ENCODE data around the gene PAX5.

Gene PAX5

DNA sequence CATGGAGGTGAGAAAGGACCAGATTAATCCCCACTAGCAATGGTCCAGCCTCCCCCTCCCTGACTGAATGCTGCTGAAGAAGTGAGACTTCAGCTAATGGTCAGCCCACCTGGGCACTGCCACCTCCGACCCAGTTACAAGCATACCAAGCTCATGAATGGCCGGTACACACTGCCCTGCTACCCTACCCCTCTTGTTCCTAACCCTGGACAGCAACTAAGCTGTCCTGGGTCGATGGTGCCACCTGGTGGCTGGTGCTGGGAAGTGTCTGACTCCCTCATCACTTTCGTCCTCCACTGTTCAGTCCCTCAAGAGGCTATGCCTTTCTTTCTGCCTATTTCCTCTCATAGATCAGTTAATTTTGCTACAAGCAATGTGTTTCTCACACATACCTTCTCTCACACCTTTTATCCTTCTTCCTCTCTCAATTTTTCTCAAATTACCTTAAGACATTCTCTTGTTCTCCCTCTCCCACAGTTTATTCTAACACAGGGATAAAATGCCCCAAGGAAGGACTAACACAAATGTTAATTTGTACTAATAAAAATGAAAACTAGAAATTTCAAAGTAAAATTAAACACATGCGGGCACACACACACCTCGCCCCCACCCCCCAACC, 42.4 kb downstream of the PAX5 start:
- DNase-seq (ENCODE audit: insufficient read length, low spot score) (no peak), FAIRE-seq (peak; percentile 79)

- DNase-seq (ENCODE audit: insufficient read length, low spot score) (no peak), FAIRE-seq (peak; percentile 87)
Observed at GRCh38 chr9:36988848-36989247, 45.2 kb downstream of the PAX5 start.

- FAIRE-seq (peak; percentile 87), DNase-seq (ENCODE audit: insufficient read length, low spot score) (peak; percentile 68)
Observed at GRCh38 chr9:36987891-36988290, 46.2 kb downstream of the PAX5 start.

DNA sequence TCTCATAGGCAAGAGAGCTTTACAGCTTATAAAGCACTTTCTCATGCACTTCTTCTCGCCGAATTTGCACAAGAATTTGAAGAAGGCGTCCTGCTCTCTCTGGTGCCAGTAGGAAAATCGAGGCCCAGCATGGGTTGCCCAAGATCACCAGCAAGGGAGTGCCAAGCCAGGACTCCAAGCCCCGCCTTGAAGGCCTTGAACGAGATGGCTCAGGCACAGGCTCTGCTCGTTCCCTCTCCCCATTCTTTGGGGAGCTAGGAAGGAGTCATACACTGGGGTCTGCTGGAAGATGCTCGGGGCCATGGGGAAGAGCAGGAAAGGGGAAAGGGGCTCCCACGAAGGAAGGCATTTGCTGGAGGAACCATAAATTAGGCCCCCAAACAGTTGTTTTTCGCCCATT, 46.7 kb downstream of the PAX5 start:
- FAIRE-seq (no peak), DNase-seq (ENCODE audit: insufficient read length, low spot score) (no peak)

DNA sequence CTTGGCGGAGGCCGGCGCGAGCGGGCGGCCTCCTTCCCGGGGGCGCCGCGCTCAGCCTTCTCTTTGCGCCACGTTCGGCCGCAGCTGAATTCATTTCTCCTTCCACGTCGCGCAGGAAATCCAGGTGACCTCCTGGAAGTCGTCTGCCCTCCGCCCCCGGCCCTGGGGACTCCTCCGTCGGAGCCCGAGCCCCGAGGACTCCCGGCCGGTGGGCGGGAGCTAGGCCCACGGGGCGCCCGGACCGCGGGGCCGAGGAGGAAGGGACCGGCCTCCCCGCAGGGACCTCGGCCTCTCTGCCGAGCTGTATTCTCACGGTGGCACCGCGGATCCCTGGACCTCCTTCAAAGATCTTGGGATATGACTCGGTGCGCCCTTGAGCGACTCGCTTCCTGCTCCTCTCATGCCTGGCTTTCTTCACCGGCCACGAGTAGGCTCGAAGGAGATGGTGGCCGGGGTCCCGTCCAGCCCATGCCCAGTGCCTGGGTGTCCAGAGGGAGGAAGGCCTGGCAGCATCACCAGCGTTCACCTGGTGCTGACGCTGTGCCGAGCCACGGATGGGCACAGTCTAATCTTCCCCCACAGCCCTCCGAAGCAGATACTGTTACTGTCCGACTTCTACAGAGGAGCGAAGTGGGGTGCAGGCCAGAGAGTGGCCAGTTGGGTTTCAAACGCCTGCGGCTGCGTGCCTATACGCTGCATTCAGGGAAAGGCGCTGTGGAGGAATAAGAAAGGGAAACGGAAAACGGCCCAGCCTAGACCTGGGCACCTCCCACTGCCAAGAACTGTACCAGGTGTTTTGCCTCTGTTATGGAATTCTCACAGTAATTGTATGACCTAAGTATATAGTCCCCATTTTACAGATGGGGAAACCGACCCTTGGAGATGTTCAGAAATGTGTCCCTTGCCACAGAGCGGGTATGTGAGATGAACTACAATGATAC, 47.3 kb downstream of the PAX5 start:
- DNase-seq (ENCODE audit: insufficient read length, low spot score) (no peak), FAIRE-seq (peak; percentile 87)

GRCh38 chr9:36985769-36986467, 48.1 kb downstream of the PAX5 start:
- no peak for DNase-seq (ENCODE audit: insufficient read length, low spot score)
- no peak for FAIRE-seq

GRCh38 chr9:36985061-36985768, 48.9 kb downstream of the PAX5 start:
- FAIRE-seq = peak; percentile 69
- no peak for DNase-seq (ENCODE audit: insufficient read length, low spot score)

- FAIRE-seq = peak; percentile 54
- no peak for DNase-seq (ENCODE audit: insufficient read length, low spot score)
Observed at GRCh38 chr9:36980148-36980974, 53.7 kb downstream of the PAX5 start.

DNA sequence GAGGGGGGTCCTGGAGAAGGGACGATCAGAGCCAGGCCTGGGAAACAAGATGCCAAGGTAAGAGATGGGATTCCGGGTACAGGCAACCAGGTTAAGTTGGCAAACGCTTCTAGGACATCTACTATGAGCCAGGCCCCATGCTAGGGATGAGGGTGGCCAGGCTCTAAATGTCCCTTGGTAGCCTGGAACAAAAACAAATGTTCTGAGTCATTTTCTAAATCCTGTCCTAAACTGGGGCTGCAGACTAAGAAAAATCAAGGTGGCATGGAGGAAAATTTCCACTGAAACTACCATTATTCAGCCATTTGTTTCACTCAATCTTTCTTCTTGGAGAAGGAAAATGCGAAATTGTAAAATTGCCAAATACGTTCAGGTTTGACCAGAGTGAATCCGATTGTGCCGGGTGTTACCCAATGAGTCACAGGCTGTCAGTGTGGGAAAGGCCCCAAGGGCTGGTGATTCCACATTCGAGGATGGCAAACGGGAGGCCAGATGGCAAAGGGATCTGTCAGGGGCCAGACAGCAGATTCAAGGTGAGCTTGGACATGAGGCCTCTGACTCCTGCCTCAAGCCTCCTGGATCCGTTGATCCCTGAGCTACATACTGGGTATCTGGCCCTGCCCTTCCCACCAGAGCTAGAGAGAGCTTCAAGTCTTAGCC, 57.6 kb downstream of the PAX5 start:
- DNase-seq (ENCODE audit: insufficient read length, low spot score) (no peak), FAIRE-seq (no peak)

DNA sequence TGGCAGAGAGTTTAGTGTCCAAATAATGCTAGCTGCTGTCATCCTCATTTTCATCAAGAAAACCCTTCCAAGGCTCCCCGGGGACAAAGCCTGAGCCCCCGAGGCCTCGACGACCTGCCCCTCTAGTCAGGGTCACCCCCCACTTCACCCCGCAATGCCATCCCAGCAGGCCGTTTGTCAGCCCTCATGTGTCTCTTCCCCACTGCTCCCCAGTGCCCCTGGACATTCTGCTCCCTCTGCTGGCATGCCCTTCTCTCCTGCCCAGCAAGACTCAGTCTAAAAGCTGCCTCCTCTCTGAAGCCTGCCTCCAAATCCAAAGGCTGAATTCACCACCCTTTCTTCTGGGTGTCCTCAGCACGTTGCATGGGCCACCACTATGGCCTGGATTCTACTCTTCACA, 59.3 kb downstream of the PAX5 start:
- FAIRE-seq (no peak), DNase-seq (ENCODE audit: insufficient read length, low spot score) (no peak)

DNA sequence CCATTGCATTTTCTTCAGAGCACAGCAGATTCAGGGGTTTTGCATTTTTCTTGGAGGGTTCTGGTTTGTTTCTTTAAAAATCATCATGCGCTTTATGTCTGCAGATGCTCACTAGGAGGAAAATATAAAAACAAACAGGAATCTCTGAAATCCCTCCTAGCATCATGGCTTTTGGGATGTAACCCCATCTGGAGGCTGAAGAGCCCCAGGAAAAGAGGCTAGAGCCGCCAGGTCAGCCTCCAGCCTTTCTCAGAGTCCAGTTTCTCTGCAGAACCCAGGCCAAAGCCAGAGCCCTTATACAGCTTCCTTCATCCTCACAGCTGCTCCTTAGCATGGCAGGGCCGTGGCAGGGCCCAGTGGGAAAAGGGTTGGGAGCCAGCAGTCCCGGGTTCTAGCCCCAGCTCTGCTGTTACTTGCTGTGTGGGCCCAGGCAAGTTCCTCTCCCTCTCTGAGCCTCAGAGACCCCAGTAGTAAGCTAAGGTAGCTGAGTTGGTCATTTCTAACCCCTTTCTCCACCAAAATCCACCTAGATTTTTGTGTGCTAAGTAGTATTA, 62.1 kb downstream of the PAX5 start:
- no peak for DNase-seq (ENCODE audit: insufficient read length, low spot score)
- no peak for FAIRE-seq

GRCh38 chr9:36970007-36970888, 63.8 kb downstream of the PAX5 start:
- no peak for DNase-seq (ENCODE audit: insufficient read length, low spot score)
- no peak for FAIRE-seq

GRCh38 chr9:36969216-36969771, 64.8 kb downstream of the PAX5 start:
- DNase-seq (ENCODE audit: insufficient read length, low spot score) (no peak), FAIRE-seq (no peak)

GRCh38 chr9:36968574-36969215, 65.4 kb downstream of the PAX5 start:
- no peak for FAIRE-seq
- DNase-seq (ENCODE audit: insufficient read length, low spot score) = no peak

DNA sequence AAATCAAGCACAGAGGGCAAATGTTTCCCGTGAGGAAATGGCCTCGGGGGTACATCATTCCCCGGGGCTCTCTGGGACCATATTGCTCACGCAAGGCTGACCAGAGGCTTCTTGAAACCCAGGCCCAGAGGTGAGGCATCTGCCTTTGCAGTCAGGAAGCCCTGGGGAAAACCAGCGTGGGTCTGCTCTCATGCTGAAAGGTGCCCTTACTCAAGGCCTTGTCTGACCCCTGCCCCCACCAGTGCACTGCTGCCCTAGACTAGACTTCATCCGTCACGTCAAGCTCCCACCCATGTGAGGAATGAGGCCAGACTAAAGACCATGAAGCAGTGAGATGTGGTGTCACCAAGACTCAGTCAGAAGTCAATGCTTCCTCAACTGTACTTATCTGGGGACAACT, 66.1 kb downstream of the PAX5 start:
- DNase-seq (ENCODE audit: insufficient read length, low spot score) (no peak), FAIRE-seq (peak; percentile 31)

- peak; percentile 39 for FAIRE-seq
- DNase-seq (ENCODE audit: insufficient read length, low spot score) = no peak
Observed at GRCh38 chr9:36966371-36967097, 67.5 kb downstream of the PAX5 start.

DNA sequence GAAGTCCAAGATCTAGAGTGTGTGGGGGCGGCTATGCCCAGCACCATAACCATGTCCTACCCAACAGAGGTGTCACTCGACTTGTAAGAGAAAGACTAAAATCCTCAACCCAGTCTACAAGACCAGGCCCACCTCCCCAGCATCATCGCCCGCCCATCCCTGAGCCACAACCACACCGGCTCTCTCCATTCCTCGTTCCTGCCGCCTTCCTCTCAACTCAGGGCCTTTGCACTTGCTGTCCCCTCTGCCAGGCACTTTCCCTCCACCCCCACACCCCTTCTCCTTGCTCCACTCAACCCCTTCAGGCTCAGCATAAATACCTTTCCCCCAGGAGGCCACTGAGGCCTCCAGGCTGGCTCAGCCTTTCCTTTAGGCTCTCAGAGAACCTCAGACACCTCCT, 69.3 kb downstream of the PAX5 start:
- DNase-seq (ENCODE audit: insufficient read length, low spot score) = no peak
- no peak for FAIRE-seq

Measured in GM19239 (cell line).